GM18909 (cell line): ENCODE measurements around the gene JAG2.

Source experiments
- ATAC-seq: cut with Tn5 transposase; IDR thresholded peaks from one replicate; pipeline ENCODE4 v1.9.1; 2021; ENCODE audit warnings: mild to moderate bottlenecking; ENCODE audit not compliant: unreplicated experiment, poor library complexity

Gene JAG2

GRCh38 chr14:105168496-105168978, at the start of gene JAG2:
JAG2 (minus strand) TSS chr14:105168776; CDS start chr14:105168420, 356 bp downstream.
- no peak for ATAC-seq

DNA sequence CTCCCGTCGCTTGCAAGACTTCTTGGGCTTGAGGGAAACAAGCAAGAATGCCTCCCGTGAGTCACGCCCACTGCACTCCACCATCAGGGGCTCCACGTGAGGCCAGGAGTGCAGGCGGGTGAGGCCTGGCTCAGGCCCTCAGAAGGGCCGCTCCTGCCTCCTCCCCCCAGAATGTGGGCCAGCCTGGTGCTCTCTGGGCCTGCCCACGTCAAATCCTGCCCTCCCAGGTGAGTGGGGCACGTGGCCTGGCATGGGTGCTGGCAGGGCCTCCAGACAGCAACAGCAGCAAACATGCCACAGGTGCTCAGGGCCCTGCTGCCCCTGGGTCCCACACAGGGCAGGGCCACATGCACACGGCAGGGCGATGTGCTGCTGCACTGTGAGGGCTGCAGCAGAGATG, 49.2 kb upstream of the JAG2 start:
- no peak for ATAC-seq

GRCh38 chr14:105216490-105217247, 48.1 kb upstream of the JAG2 start:
- no peak for ATAC-seq

GRCh38 chr14:105215602-105216001, 47.0 kb upstream of the JAG2 start:
- ATAC-seq, result no peak

DNA sequence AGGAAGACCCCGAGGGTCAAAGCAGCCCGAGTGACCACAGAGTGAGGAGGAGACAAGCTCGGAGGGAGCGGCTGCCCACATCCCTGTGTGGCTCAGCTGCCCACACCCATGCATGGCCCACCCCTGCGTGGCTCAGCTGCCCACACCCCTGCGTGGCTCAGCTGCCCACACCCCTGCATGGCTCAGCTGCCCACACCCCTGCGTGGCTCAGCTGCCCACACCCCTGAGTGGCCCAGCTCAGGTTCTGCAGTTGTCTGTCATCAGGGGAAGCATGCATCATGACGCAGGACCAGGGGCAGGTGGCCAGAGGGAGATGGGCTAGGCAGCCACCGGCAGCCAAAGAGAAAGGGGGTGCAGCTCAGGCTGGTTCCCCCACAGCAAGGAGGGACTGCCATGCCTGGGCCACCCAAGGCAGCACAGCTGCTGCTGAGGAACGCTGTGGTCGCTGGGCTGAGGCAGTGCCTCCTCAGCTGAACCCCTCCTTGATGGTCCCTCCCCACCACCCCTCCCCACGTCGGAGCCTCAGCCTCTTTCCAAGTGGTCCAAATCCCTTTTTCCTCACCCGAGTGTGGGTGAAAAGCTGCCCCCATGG, 45.8 kb upstream of the JAG2 start:
- no peak for ATAC-seq

DNA sequence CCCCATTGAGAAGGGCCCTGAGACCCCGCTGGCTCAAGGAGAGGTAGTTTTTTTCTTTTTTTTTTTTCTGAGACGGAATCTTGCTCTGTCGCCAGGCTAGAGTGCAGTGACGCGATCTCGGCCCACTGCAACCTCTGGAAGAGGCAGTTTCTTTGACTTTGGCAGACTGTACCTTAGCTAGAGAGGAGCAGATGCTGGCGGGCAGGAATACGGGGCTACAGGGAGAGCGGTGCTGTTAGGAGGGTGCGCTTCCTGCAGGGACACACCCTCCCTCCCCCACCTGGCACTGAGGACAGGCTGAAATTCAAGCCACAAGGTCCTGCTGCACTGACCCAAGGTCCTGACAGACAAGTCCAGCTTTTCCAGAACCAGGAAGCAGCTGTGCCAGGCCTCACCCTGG, 44.8 kb upstream of the JAG2 start:
- no peak for ATAC-seq

DNA sequence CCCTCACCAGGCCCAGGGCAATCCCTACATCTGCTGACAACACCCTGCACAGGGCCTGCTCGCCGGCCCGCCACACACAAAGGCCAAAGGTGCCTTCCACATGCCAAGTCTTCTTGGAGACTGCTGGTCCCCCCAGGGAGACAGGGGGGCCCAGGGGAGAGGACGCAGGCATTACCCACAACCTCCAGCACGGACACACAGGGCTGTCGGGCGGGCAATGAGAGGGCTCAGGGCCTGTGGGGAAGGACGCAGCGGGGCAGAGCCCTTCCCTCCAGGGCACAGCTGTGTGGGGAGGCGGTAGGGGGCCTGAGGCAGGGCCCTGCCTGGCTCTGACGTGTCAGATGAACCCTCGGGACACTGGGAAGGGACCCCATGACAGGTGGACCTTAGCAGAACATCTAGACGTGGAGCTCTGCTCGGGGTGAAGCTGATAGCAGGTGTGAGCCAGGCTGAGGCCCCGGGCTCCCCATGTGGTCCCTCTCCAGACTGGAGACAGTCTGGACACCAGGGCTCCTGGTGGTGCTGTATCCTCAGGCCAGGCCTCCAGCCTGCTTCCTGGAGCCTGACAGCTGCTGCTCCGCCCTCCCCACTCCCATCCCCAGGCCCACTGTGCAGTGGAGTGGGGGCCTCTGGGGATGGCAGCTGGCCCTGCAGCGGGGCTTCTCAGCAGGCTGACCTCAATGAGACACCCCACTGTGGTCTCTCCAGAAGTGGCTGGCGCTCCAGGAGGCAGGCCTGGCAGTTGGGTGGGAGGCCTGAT, 44.1 kb upstream of the JAG2 start:
- ATAC-seq, result no peak

DNA sequence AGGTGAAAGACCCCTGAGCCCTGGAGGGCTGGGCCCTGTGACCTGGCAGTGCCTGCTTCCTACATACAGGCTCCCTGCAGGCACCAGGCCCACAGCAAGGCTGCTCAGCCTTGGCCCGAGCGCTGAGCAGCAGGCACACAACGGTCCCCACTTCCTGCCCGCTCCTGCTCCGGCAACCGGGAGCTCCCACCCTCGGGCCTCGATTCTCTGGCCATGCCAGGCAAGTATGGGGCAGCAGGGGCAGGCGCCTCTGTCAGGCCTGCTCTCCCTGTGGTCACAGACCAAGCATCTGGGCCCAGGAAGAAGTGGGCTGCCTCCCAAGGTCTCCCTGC, 43.1 kb upstream of the JAG2 start:
- no peak for ATAC-seq

DNA sequence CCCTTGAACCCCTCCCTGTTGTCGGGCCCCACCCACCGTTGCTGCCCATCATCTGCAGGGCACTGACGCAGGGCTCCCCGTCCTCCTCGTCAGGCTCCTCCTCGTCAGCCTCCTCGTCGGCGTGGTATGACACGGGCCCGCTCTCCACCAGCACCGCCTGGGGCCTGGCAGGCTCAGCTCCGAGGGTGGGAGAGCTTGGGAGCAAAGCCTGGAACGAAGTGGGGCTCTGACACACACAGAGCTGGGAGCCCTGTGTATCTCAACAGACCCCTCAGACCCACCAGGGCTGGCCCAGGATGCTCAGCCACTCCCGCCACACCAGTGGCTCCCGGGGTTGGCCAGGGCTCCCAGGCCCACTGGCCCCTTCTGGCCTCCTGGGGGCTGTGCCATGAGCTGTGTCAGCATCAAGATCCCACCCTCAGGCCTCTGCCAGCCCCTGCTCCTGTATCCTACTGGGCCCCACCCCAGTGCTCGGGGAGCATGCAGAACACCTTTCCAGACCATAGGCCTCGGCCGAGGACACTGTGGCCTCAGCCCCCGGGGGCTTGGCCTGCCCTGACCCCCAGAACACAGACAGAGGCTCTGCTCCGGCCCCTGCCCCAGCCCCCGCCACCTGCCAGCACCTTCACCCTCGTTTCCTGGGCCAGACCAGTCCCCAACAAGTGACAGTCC, 42.6 kb upstream of the JAG2 start:
- no peak for ATAC-seq

GRCh38 chr14:105210266-105211025, 41.9 kb upstream of the JAG2 start:
- ATAC-seq, result no peak

GRCh38 chr14:105209646-105210045, 41.1 kb upstream of the JAG2 start:
- no peak for ATAC-seq

GRCh38 chr14:105209091-105209490, 40.5 kb upstream of the JAG2 start:
- no peak for ATAC-seq

- no peak for ATAC-seq
Measured at GRCh38 chr14:105208738-105209075, 40.1 kb upstream of the JAG2 start.

GRCh38 chr14:105207996-105208737, 39.6 kb upstream of the JAG2 start:
- no peak for ATAC-seq

DNA sequence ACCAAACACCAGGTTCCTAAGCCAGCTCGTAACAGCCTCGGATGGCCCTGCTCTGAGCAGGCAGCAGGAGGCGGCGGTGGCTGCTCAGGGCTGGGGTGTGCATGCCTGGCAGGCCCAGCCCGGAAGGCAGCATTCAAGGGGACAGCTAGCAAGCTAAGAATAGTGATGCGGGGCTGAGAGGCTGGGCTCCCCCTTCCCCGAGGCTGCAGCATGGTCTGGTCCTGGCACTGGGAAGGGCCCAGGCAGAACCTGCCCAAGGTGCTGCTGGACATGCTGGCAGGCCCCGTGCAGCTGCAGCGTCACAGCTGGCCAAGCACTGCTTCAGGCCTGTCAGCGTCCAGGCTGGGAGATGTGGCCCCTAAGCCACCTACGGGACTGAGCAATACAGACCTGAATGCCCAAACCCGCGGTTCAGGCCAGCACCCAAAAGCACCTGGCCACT, 38.9 kb upstream of the JAG2 start:
- no peak for ATAC-seq

DNA sequence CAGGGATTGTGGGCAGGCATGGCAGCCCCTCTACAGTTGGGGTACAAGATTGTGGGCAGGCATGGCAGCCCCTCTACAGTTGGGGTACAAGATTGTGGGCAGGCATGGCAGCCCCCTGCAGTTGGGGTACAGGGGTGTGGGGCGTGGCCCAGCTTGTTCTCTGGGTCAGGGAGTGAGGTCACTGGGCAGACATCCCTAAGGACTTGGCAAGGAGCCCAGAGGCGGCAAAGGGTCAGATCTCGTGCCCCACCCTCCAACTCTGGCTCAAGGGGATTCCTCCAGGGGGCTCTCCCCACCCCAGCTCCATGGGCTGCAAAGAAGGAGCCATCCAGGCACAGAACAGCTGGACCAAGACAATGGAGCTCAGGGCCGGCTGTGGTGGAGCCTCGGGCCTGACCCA, 38.3 kb upstream of the JAG2 start:
- no peak for ATAC-seq

- ATAC-seq, result no peak
Measured at GRCh38 chr14:105205673-105206208, 37.2 kb upstream of the JAG2 start.

GRCh38 chr14:105204931-105205672, 36.5 kb upstream of the JAG2 start:
- ATAC-seq, result no peak
